GM23248 (cell line): ENCODE measurements around the gene CUX1.

Source experiments
- EZH2 ChIP-seq: fragments of 200-600 bp; sonication (generic); IDR thresholded peaks from 2 replicates; pipeline ENCODE4 v1.6.1; 2018; ENCODE audit warnings: antibody characterized with exemption, mild to moderate bottlenecking; ENCODE audit not compliant: insufficient read depth, poor library complexity, severe bottlenecking
- EZH2phosphoT487 ChIP-seq: fragments of 200-600 bp; sonication (generic); IDR thresholded peaks from 2 replicates; pipeline ENCODE4 v1.6.1; 2018; ENCODE audit warnings: antibody characterized with exemption, moderate library complexity, mild to moderate bottlenecking, low read depth; ENCODE audit not compliant: insufficient read depth

GRCh38 chr7:101932083-101932482, 114.7 kb downstream of the CUX1 start:
- no peak for TF ChIP-seq EZH2
- TF ChIP-seq EZH2phosphoT487: no peak
